HCT116 (cell line): ENCODE data around the gene ACTL10. TPM values are rescaled to one million over a fixed set of nuclear protein-coding genes. Genes with fewer than 3 reads are reported as not detected.

Experiments used
- ATAC-seq: fragments of 200-7000 bp; cut with Tn5 transposase; 2 replicates; pipeline ENCODE4 v1.9.1; 2020; ENCODE audit warnings: mild to moderate bottlenecking, moderate library complexity
- BruUV-seq: library from RNA; stranded (reverse); fragments of 400-500 nt; replicated peaks from 2 replicates; lab custom pipeline; 2021; lab: Mats Ljungman, UMichigan
- CTCF ChIA-PET: fragments of 300-600 bp; sonication (Branson Sonifier 250); formaldehyde crosslinking; loops from one replicate; lab custom pipeline; 2021; ENCODE audit warnings: antibody characterized with exemption; lab: Charles Lee
- POLR2A ChIA-PET: fragments of 300-600, 350-600 bp; sonication (Branson Sonifier 250); formaldehyde crosslinking; loops from one replicate; lab custom pipeline; 2021; ENCODE audit warnings: antibody characterized with exemption; lab: Charles Lee
- RAD21 ChIA-PET, 2 experiments: fragments of 300-600 bp; sonication (Branson Sonifier 250); formaldehyde crosslinking; loops; one replicate each; lab custom pipeline; 2023; ENCODE audit warnings: low total read pairs in 2 of 2; ENCODE audit not compliant: uncharacterized antibody in 2 of 2, unreplicated experiment in 2 of 2, low non-redundant PET in 1 of 2; lab: Charles Lee
- DNase-seq: peaks from one replicate; pipeline ENCODE4 v3.0.0-alpha.2; 2010; ENCODE audit warnings: low read depth, low spot score
- H2AFZ ChIP-seq: fragments of 200-600 bp; shearing (Covaris generic), sonication (generic); 2 replicates; pipeline ENCODE4 v1.6.1; 2017; ENCODE audit warnings: low read depth, mixed run types, mixed read lengths, antibody characterized with exemption, low read length; ENCODE audit not compliant: poor library complexity, severe bottlenecking
- H3K27ac ChIP-seq: 2 replicates; pipeline ENCODE4 v1.5.1; 2012; ENCODE audit warnings: low read depth, low read length
- H3K27me3 ChIP-seq: fragments of 200-600 bp; sonication (generic); 2 replicates; pipeline ENCODE4 v1.6.1; 2016; ENCODE audit warnings: mixed run types, low read length, mixed read lengths; ENCODE audit not compliant: insufficient read depth
- H3K36me3 ChIP-seq, 2 experiments: fragments of 200-500 bp in 1 of 2; fragments of 200-600 bp in 1 of 2; sonication (Bioruptor generic) in 1 of 2; sonication (generic) in 1 of 2; 2 replicates each; pipeline versions ENCODE4 v1.5.1 to v1.6.1; 2014 to 2016; ENCODE audit warnings: low read length in 2 of 2, inconsistent platforms in 1 of 2, mixed read lengths in 1 of 2, mixed run types in 1 of 2; ENCODE audit not compliant: insufficient read depth in 2 of 2, control insufficient read depth in 1 of 2
- H3K4me1 ChIP-seq, 2 experiments: fragments of 200-600 bp in 1 of 2; sonication (generic) in 1 of 2; 2 replicates each; pipeline versions ENCODE4 v1.5.1 to v1.6.1; 2012 to 2017; ENCODE audit warnings: low read length in 2 of 2, inconsistent platforms in 1 of 2, mild to moderate bottlenecking in 1 of 2, mixed read lengths in 1 of 2, mixed run types in 1 of 2, moderate library complexity in 1 of 2; ENCODE audit not compliant: insufficient read depth in 2 of 2, control insufficient read depth in 1 of 2
- H3K4me2 ChIP-seq: fragments of 200-600 bp; sonication (generic); 2 replicates; pipeline ENCODE4 v1.6.1; 2017; ENCODE audit warnings: mixed run types, low read length, mixed read lengths
- H3K4me3 ChIP-seq, 2 experiments: fragments of 200-600 bp in 1 of 2; sonication (generic) in 1 of 2; replicated peaks in 1 of 2; 2 replicates each; pipeline ENCODE4 v1.5.1; 2011 to 2016; ENCODE audit warnings: low read length in 2 of 2, control low read depth in 1 of 2, low read depth in 1 of 2, mild to moderate bottlenecking in 1 of 2, mixed read lengths in 1 of 2, mixed run types in 1 of 2
- H3K79me2 ChIP-seq: fragments of 200-600 bp; sonication (generic); 2 replicates; pipeline ENCODE4 v1.6.1; 2017; ENCODE audit warnings: mild to moderate bottlenecking, mixed run types, low read length, moderate library complexity, mixed read lengths; ENCODE audit not compliant: insufficient read depth
- H3K9ac ChIP-seq: fragments of 200-600 bp; sonication (generic); 2 replicates; pipeline ENCODE4 v1.6.1; 2016; ENCODE audit warnings: low read length, mixed read lengths
- H3K9me2 ChIP-seq: fragments of 200-600 bp; sonication (generic), shearing (Covaris generic); 2 replicates; pipeline ENCODE4 v1.6.1; 2017; ENCODE audit warnings: mixed run types, mild to moderate bottlenecking, moderate library complexity; ENCODE audit not compliant: insufficient read depth
- H3K9me3 ChIP-seq, 2 experiments: fragments of 200-500 bp in 1 of 2; fragments of 200-600 bp in 1 of 2; sonication (Bioruptor generic) in 1 of 2; sonication (generic) in 1 of 2; 2 replicates each; pipeline ENCODE4 v1.6.1; 2014 to 2017; ENCODE audit warnings: low read length in 2 of 2, mixed read lengths in 2 of 2, inconsistent platforms in 1 of 2, low read depth in 1 of 2, mild to moderate bottlenecking in 1 of 2, mixed run types in 1 of 2, moderate library complexity in 1 of 2; ENCODE audit not compliant: control insufficient read depth in 1 of 2, insufficient read depth in 1 of 2
- H4K20me1 ChIP-seq: fragments of 200-600 bp; sonication (generic), shearing (Covaris generic); 2 replicates; pipeline ENCODE4 v1.6.1; 2017; ENCODE audit warnings: mixed run types, mild to moderate bottlenecking, moderate library complexity; ENCODE audit not compliant: insufficient read depth
- CTCF ChIP-seq, 3 experiments: fragments of 200-600 bp in 1 of 3; sonication (generic) in 1 of 3; IDR thresholded peaks in 2 of 3; conservative IDR thresholded peaks in 1 of 3; 2 replicates each; pipeline ENCODE4 v1.5.1; 2012 to 2017; ENCODE audit warnings: low read depth in 2 of 3, low read length in 2 of 3, antibody characterized with exemption in 1 of 3, borderline replicate concordance in 1 of 3, control low read depth in 1 of 3, mild to moderate bottlenecking in 1 of 3, mixed read lengths in 1 of 3, mixed run types in 1 of 3, moderate library complexity in 1 of 3; ENCODE audit not compliant: insufficient read depth in 1 of 3
- EZH2phosphoT487 ChIP-seq: fragments of 200-600 bp; IDR thresholded peaks from 2 replicates; pipeline ENCODE4 v1.6.1; 2018; ENCODE audit warnings: antibody characterized with exemption, borderline replicate concordance
- FOSL1 ChIP-seq: IDR thresholded peaks from 2 replicates; pipeline ENCODE4 v1.6.1; 2012; ENCODE audit warnings: low read depth
- MAX ChIP-seq: IDR thresholded peaks from 2 replicates; pipeline ENCODE4 v1.6.1; 2012
- POLR2A ChIP-seq: IDR thresholded peaks from 2 replicates; pipeline ENCODE4 v1.7.0; 2011; ENCODE audit warnings: borderline replicate concordance; ENCODE audit not compliant: insufficient read depth, insufficient read length; ENCODE audit errors: extremely low read depth
- POLR2AphosphoS5 ChIP-seq: IDR thresholded peaks from 2 replicates; pipeline ENCODE4 v1.6.1; 2011; ENCODE audit warnings: mild to moderate bottlenecking, low read depth, low read length, moderate library complexity
- RAD21 ChIP-seq: IDR thresholded peaks from 2 replicates; pipeline ENCODE4 v1.6.1; 2012; ENCODE audit warnings: low read depth, mild to moderate bottlenecking
- SP1 ChIP-seq: IDR thresholded peaks from 2 replicates; pipeline ENCODE4 v1.6.1; 2012; ENCODE audit warnings: low read depth
- ZBTB33 ChIP-seq: IDR thresholded peaks from 2 replicates; pipeline ENCODE4 v1.6.1; 2011; ENCODE audit warnings: mild to moderate bottlenecking, low read length, moderate library complexity; ENCODE audit not compliant: insufficient replicate concordance; ENCODE audit errors: extremely low read depth
- ZFX ChIP-seq: fragments of 450-650 bp; IDR thresholded peaks from 2 replicates; pipeline ENCODE4 v1.6.1; 2017
- intact Hi-C: fragments of 100-400 bp; cut with micrococcal nuclease; formaldehyde crosslinking; loops from 2 replicates; pipeline ENCODE4 v1.10.0; 2022
- total RNA-seq: library from RNA; stranded (reverse); gene quantifications from one replicate; pipeline ENCODE4 v1.2.1, GENCODE V29; 2021; ENCODE audit not compliant: unreplicated experiment

ACTL10 gene
- total RNA-seq, 1 experiment from 2014 or later, result 0.22 TPM

- no peak for TF ChIP-seq FOSL1
- TF ChIP-seq SP1, result no peak
Measured at GRCh38 chr20:33626190-33626589, 40.6 kb upstream of the ACTL10 start (continued).

GRCh38 chr20:33627577-33628216 is 39.0 kb upstream of the ACTL10 start:
- Histone ChIP-seq H3K9ac (no peak overlapping the region), H2AFZ (no peak overlapping the region), H3K9me2 (no peaks in the 10 kb centered on the region), H3K79me2 (no peaks in the 10 kb centered on the region), H3K4me2 (no peak overlapping the region), H3K4me1 (no peaks in the 10 kb centered on the region), H4K20me1 (no peaks in the 10 kb centered on the region), H3K27me3 (no peaks in the 10 kb centered on the region), H3K9me3 (no peaks in the 10 kb centered on the region), H3K4me3 (no peak overlapping the region), H3K27ac (no peak overlapping the region), H3K36me3 (no peaks in the 10 kb centered on the region; a peak in 1 of 4 replicates)
- ChIA-PET RAD21 (no interaction called here), POLR2A (no interaction called here), CTCF (no interaction called here)
- ATAC-seq (no peak), DNase-seq (no peak)
- TF ChIP-seq MAX (no peak), POLR2AphosphoS5 (no peak), EZH2phosphoT487 (no peak), RAD21 (no peak), POLR2A (no peak), ZBTB33 (no peak), ZFX (no peak), CTCF (IDR thresholded peaks at IDR 0.05 in 2 of 3, conservative IDR thresholded peaks at IDR 0.05 in 1 of 3; ENCODE audit: borderline replicate concordance in 1 of 3, insufficient read depth in 1 of 3, low read depth in 2 of 3, low read length in 2 of 3) (no peak)
- BruUV-seq, result no TSS peak
- intact Hi-C loops, result no loop called here
